ENCODE data around the gene CACNA2D3.

DNA sequence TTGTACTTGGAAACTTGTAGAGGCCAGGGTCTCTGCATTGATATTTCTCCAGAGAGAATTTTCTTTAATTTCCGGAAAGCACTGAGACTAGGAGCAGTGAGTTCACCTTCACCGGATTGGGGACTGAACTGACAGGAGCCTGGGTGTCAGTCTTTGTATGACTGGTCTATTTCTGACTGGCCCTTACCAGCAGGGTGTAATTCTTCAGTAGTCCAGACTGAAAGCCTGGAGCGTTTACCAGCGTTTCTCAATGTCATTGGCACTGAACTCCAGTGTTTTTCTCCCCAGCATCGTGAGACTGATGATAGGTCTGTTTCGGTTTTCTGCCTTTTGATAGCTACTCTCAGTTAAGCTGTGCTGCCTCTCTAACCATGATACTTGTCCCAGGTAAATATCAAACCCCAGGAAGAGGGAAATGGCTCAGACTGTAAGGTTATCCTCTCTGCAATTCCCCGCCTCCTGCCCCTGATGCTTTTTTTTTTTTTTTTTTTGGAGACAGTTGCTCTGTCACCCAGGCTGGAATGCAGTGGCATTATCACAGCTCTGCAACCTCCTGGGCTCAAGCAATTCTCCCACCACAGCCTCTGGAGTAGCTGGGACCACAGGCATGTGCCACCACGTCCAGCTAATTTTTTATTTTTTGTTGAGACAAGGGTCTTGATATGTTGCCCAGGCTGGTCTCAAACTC lies 103.6 kb downstream of the CACNA2D3 start:
- TF ChIP-seq, protein P1, sequence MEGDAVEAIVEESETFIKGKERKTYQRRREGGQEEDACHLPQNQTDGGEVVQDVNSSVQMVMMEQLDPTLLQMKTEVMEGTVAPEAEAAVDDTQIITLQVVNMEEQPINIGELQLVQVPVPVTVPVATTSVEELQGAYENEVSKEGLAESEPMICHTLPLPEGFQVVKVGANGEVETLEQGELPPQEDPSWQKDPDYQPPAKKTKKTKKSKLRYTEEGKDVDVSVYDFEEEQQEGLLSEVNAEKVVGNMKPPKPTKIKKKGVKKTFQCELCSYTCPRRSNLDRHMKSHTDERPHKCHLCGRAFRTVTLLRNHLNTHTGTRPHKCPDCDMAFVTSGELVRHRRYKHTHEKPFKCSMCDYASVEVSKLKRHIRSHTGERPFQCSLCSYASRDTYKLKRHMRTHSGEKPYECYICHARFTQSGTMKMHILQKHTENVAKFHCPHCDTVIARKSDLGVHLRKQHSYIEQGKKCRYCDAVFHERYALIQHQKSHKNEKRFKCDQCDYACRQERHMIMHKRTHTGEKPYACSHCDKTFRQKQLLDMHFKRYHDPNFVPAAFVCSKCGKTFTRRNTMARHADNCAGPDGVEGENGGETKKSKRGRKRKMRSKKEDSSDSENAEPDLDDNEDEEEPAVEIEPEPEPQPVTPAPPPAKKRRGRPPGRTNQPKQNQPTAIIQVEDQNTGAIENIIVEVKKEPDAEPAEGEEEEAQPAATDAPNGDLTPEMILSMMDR (conservative IDR thresholded peaks at IDR 0.05 in 1 of 2, IDR thresholded peaks at IDR 0.05 in 1 of 2; ENCODE audit: extremely low read depth in 1 of 2, insufficient read depth in 1 of 2, low read depth in 1 of 2, low read length in 2 of 2) = no peak
- no peak for TF ChIP-seq EZH2 (IDR thresholded peaks at IDR 0.05; ENCODE audit: borderline replicate concordance, low read length)
